SK-N-MC (cell line): Measurements from ENCODE around the gene GREB1.

Source experiments
- EZH2 ChIP-seq: fragments of 200-600 bp; sonication (generic); IDR thresholded peaks from one replicate; pipeline ENCODE4 v1.6.1; 2017; ENCODE audit warnings: antibody characterized with exemption
- FOXP2 ChIP-seq: optimal IDR thresholded peaks from 2 replicates; pipeline ENCODE3; 2011; ENCODE audit warnings: mild to moderate bottlenecking, moderate library complexity; ENCODE audit not compliant: insufficient read depth; ENCODE audit errors: extremely low read length, control extremely low read depth
- POLR2AphosphoS5 ChIP-seq: IDR thresholded peaks from 2 replicates; pipeline ENCODE4 v1.6.1; 2012; ENCODE audit warnings: mild to moderate bottlenecking, low read depth, low read length, borderline replicate concordance

GRCh38 chr2:11681722-11682589 lies 148.1 kb downstream of the GREB1 start:
- TF ChIP-seq EZH2 (no peak), POLR2AphosphoS5 (no peak), FOXP2 (no peak)
